CD4-positive, CD25-positive, alpha-beta regulatory T cell (primary cell): Measurements from ENCODE around the gene FMNL2. TPM values are rescaled to one million over a fixed set of nuclear protein-coding genes. Genes with fewer than 3 reads are reported as not detected.

ENCODE experiments used
- ATAC-seq, 2 donors: fragments of 150-1000 bp; cut with Tn5 transposase; one replicate each; pipeline ENCODE4 v1.10.0; 2021; ENCODE audit warnings: low read depth in 2 of 2, moderate number of reproducible peaks in 2 of 2, moderate library complexity in 1 of 2
- DNase-seq, 3 donors: peaks; one replicate each; pipeline versions ENCODE4 v3.0.0 to v3.0.0-alpha.2; 2012 to 2022; ENCODE audit warnings: mixed read lengths in 1 of 3
- H3K27ac ChIP-seq: one replicate; pipeline ENCODE4 v1.7.0; 2013; ENCODE audit warnings: mild to moderate bottlenecking, low read length; ENCODE audit not compliant: insufficient read depth, poor library complexity, severe bottlenecking
- H3K27me3 ChIP-seq: one replicate; pipeline ENCODE4 v1.7.0; 2013; ENCODE audit warnings: low read length; ENCODE audit not compliant: control insufficient read depth, insufficient read depth
- H3K36me3 ChIP-seq: one replicate; pipeline ENCODE4 v1.7.0; 2013; ENCODE audit warnings: mild to moderate bottlenecking, low read length, moderate library complexity; ENCODE audit not compliant: control insufficient read depth, insufficient read depth
- H3K4me1 ChIP-seq: 2 replicates; pipeline ENCODE4 v1.7.0; 2013; ENCODE audit warnings: mild to moderate bottlenecking, low read length; ENCODE audit not compliant: insufficient read depth, control insufficient read depth, poor library complexity, severe bottlenecking
- H3K4me3 ChIP-seq: one replicate; pipeline ENCODE4 v1.7.0; 2013; ENCODE audit warnings: low read depth, mild to moderate bottlenecking, low read length, moderate library complexity
- H3K9me3 ChIP-seq, 2 experiments: 1 replicate in 1 of 2; 2 replicates in 1 of 2; pipeline ENCODE4 v1.7.0; 2013; ENCODE audit warnings: low read length in 2 of 2, mild to moderate bottlenecking in 1 of 2, moderate library complexity in 1 of 2; ENCODE audit not compliant: control insufficient read depth in 2 of 2
- H3K27ac Mint-ChIP-seq, 3 donors: one replicate each; pipeline ENCODE4 v1.8.0; 2020 to 2022; ENCODE audit warnings: mild to moderate bottlenecking in 3 of 3, mixed read lengths in 3 of 3, moderate library complexity in 2 of 3
- H3K27me3 Mint-ChIP-seq: one replicate; pipeline ENCODE4 v1.8.0; 2022; ENCODE audit warnings: mild to moderate bottlenecking, mixed read lengths
- H3K36me3 Mint-ChIP-seq: one replicate; pipeline ENCODE4 v1.8.0; 2020; ENCODE audit warnings: mixed read lengths
- H3K4me1 Mint-ChIP-seq, 4 donors: one replicate each; pipeline ENCODE4 v1.8.0; 2020 to 2022; ENCODE audit warnings: mixed read lengths in 4 of 4, mild to moderate bottlenecking in 1 of 4
- H3K4me3 Mint-ChIP-seq, 4 donors: one replicate each; pipeline ENCODE4 v1.8.0; 2020 to 2022; ENCODE audit warnings: mild to moderate bottlenecking in 4 of 4, mixed read lengths in 4 of 4, moderate library complexity in 3 of 4
- H3K9me3 Mint-ChIP-seq, 7 donors: one replicate each; pipeline ENCODE4 v1.8.0; 2020 to 2022; ENCODE audit warnings: mixed read lengths in 7 of 7, mild to moderate bottlenecking in 3 of 7, moderate library complexity in 2 of 7
- polyA plus RNA-seq, 4 donors: library from polyadenylated mRNA; unstranded; fragments of 300-500 nt; fragmentation: Illumina TruSeq; gene quantifications; one replicate each; pipeline ENCODE4 v1.2.3, GENCODE V29; 2021
- total RNA-seq: library from RNA; stranded (reverse); gene quantifications from one replicate; pipeline ENCODE4 v1.2.3, GENCODE V29; 2022

The FMNL2 gene
- total and polyA plus RNA-seq, 5 donors from 2014 or later: 0.07 to 0.30 (median 0.14) TPM; not detected in 1

- no peak overlapping the region for H3K27ac Mint-ChIP-seq
- no peaks in the 10 kb centered on the region for H3K9me3 ChIP-seq
Measured at GRCh38 chr2:152492911-152493310, 157.9 kb downstream of the FMNL2 start.

GRCh38 chr2:152493417-152493816, 158.4 kb downstream of the FMNL2 start:
- DNase-seq: no peak
- Mint-ChIP-seq H3K4me1 (no peaks in the 10 kb centered on the region), H3K4me3 (no peak overlapping the region), H3K9me3 (peaks cover 0 to 2% (median 0%) of the 10 kb centered on the region in 7 donors), H3K27ac (no peak overlapping the region), H3K27me3 (peaks cover 18% of the 10 kb centered on the region), H3K36me3 (no peaks in the 10 kb centered on the region)
- Histone ChIP-seq H3K36me3 (no peaks in the 10 kb centered on the region), H3K4me1 (no peaks in the 10 kb centered on the region), H3K4me3 (no peak overlapping the region), H3K27me3 (no peaks in the 10 kb centered on the region), H3K9me3 (no peaks in the 10 kb centered on the region), H3K27ac (no peak overlapping the region)
- no peak for ATAC-seq

More at GRCh38 chr2:152492911-152493310, 157.9 kb downstream of the FMNL2 start:
- H3K4me1 Mint-ChIP-seq: no peaks in the 10 kb centered on the region
- peaks cover 0 to 2% (median 0%) of the 10 kb centered on the region in 7 donors for H3K9me3 Mint-ChIP-seq
- no peak overlapping the region for H3K4me3 ChIP-seq
- no peak for DNase-seq
- H3K27me3 ChIP-seq: no peaks in the 10 kb centered on the region
- H3K27ac ChIP-seq: no peak overlapping the region
- no peaks in the 10 kb centered on the region for H3K36me3 Mint-ChIP-seq
- no peak overlapping the region for H3K4me3 Mint-ChIP-seq
- no peaks in the 10 kb centered on the region for H3K4me1 ChIP-seq
- ATAC-seq: no peak
- no peaks in the 10 kb centered on the region for H3K36me3 ChIP-seq
- H3K27me3 Mint-ChIP-seq: peaks cover 19% of the 10 kb centered on the region

- DNase-seq: no peak
- no peaks in the 10 kb centered on the region for H3K27me3 ChIP-seq
- no peaks in the 10 kb centered on the region for H3K4me1 Mint-ChIP-seq
- no peaks in the 10 kb centered on the region for H3K36me3 Mint-ChIP-seq
- no peak overlapping the region for H3K27ac Mint-ChIP-seq
- no peaks in the 10 kb centered on the region for H3K9me3 ChIP-seq
- no peak overlapping the region for H3K4me3 ChIP-seq
- H3K4me3 Mint-ChIP-seq: no peak overlapping the region
- peaks cover 0 to 2% (median 0%) of the 10 kb centered on the region in 7 donors for H3K9me3 Mint-ChIP-seq
- peaks cover 18% of the 10 kb centered on the region for H3K27me3 Mint-ChIP-seq
- no peaks in the 10 kb centered on the region for H3K4me1 ChIP-seq
- H3K36me3 ChIP-seq: no peaks in the 10 kb centered on the region
- no peak overlapping the region for H3K27ac ChIP-seq
- no peak for ATAC-seq
Measured at GRCh38 chr2:152493945-152494528, 159.1 kb downstream of the FMNL2 start.

GRCh38 chr2:152496371-152496770, 161.4 kb downstream of the FMNL2 start:
- peaks cover 0 to 1% (median 0%) of the 10 kb centered on the region in 7 donors for H3K9me3 Mint-ChIP-seq
- H3K27me3 Mint-ChIP-seq: peaks cover 9% of the 10 kb centered on the region
- DNase-seq (no peak), ATAC-seq (no peak)
- no peaks in the 10 kb centered on the region for H3K4me1 Mint-ChIP-seq
- H3K4me3 Mint-ChIP-seq: no peak overlapping the region
- Histone ChIP-seq H3K4me3 (no peak overlapping the region), H3K4me1 (no peaks in the 10 kb centered on the region), H3K27ac (no peak overlapping the region), H3K27me3 (no peaks in the 10 kb centered on the region), H3K9me3 (no peaks in the 10 kb centered on the region), H3K36me3 (no peaks in the 10 kb centered on the region)
- no peaks in the 10 kb centered on the region for H3K36me3 Mint-ChIP-seq
- H3K27ac Mint-ChIP-seq: no peak overlapping the region

DNA sequence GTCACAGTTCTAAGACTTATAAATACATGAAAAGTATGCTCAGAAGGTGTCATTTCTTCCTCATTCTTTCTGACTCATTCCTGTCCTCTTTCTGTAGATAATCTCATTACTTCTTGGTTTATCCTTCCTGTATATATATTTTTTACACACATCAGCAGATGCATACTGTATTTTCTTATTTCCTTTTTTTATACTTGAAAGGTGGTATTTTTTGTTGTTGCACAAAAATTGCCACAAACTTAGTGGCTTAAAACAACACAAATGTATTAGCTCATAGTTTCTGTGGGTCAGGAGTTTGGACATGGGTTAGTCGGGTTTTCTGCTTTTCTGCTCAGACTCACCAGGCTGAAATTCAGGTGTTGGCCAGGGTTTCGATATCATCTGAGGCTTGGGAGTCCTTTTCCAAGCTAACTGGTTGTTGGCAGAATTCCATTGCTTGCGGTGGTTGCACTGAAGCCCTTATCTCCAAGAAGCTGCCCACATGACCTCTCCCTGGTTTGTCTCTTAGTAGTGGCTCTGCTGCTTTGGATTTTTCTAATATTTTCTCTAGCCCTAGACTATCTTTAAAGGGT, 162.6 kb downstream of the FMNL2 start:
- Histone ChIP-seq H3K4me3 (no peak overlapping the region), H3K36me3 (no peaks in the 10 kb centered on the region), H3K4me1 (no peaks in the 10 kb centered on the region), H3K9me3 (no peaks in the 10 kb centered on the region), H3K27me3 (no peaks in the 10 kb centered on the region), H3K27ac (no peak overlapping the region)
- Mint-ChIP-seq H3K27ac (no peak overlapping the region), H3K36me3 (no peaks in the 10 kb centered on the region), H3K27me3 (peaks cover 9% of the 10 kb centered on the region), H3K4me3 (no peak overlapping the region), H3K4me1 (no peaks in the 10 kb centered on the region), H3K9me3 (peaks cover 0 to 1% (median 0%) of the 10 kb centered on the region in 7 donors)
- ATAC-seq (no peak), DNase-seq (no peak)

DNA sequence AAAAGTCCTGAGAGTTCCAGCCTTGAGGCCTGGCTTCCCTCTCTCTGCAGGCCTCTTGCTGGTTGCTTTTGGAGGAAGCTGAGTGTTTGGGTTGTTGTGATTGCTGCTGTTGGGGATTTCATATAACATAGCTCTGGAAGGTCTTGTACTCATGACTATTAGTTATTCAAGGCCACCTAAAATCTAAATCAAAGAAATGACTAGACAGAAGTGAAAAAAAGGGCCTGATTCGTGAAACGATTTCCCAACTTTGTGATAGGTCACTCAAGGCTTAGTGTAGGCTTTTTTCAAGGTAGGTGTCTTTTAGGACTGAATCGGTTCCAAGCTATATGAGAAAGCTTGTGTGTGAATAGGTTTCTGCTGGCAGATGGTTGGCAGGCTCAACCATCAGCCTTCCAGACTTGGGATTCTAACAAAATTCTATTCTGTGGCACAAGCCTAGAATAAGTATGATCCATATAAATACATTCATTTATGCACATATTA, 164.4 kb downstream of the FMNL2 start:
- Histone ChIP-seq H3K9me3 (no peaks in the 10 kb centered on the region), H3K27ac (no peak overlapping the region), H3K36me3 (no peaks in the 10 kb centered on the region), H3K27me3 (no peaks in the 10 kb centered on the region), H3K4me3 (no peak overlapping the region), H3K4me1 (no peaks in the 10 kb centered on the region)
- Mint-ChIP-seq H3K9me3 (peaks cover 0 to 1% (median 0%) of the 10 kb centered on the region in 7 donors), H3K4me1 (no peaks in the 10 kb centered on the region), H3K27ac (no peak overlapping the region), H3K4me3 (no peak overlapping the region), H3K27me3 (peaks cover 9% of the 10 kb centered on the region), H3K36me3 (no peaks in the 10 kb centered on the region)
- DNase-seq (no peak), ATAC-seq (no peak)

- no peaks in the 10 kb centered on the region for H3K4me1 ChIP-seq
- H3K4me3 Mint-ChIP-seq: no peak overlapping the region
- H3K9me3 Mint-ChIP-seq: peaks cover 0 to 1% (median 0%) of the 10 kb centered on the region in 7 donors
- DNase-seq (no peak), ATAC-seq (no peak)
- H3K27me3 ChIP-seq: no peaks in the 10 kb centered on the region
- H3K27me3 Mint-ChIP-seq: peaks cover 9% of the 10 kb centered on the region
- H3K4me3 ChIP-seq: no peak overlapping the region
- H3K36me3 Mint-ChIP-seq: no peaks in the 10 kb centered on the region
- no peaks in the 10 kb centered on the region for H3K9me3 ChIP-seq
- H3K27ac Mint-ChIP-seq: peak overlapping the region in 1 of 3 donors; percentile 68
- H3K36me3 ChIP-seq: no peaks in the 10 kb centered on the region
- no peaks in the 10 kb centered on the region for H3K4me1 Mint-ChIP-seq
- no peak overlapping the region for H3K27ac ChIP-seq
Measured at GRCh38 chr2:152499896-152500735, 165.1 kb downstream of the FMNL2 start.
